GM19372 (cell line): ENCODE measurements around the gene RBMS3.
"Not testable (repeated sequence)": the region's sequence is repeated elsewhere in the genome, so short reads cannot be mapped to it uniquely, and the experiment has no call there.

Experiments
- ATAC-seq: cut with Tn5 transposase; IDR thresholded peaks from one replicate; pipeline ENCODE4 v1.9.1; 2021; ENCODE audit warnings: mild to moderate bottlenecking, low read depth, moderate library complexity; ENCODE audit not compliant: unreplicated experiment

RBMS3 gene

GRCh38 chr3:29757054-29757777, 476.3 kb downstream of the RBMS3 start:
- ATAC-seq = no peak

GRCh38 chr3:29758108-29758433, 477.2 kb downstream of the RBMS3 start:
- ATAC-seq = no peak

DNA sequence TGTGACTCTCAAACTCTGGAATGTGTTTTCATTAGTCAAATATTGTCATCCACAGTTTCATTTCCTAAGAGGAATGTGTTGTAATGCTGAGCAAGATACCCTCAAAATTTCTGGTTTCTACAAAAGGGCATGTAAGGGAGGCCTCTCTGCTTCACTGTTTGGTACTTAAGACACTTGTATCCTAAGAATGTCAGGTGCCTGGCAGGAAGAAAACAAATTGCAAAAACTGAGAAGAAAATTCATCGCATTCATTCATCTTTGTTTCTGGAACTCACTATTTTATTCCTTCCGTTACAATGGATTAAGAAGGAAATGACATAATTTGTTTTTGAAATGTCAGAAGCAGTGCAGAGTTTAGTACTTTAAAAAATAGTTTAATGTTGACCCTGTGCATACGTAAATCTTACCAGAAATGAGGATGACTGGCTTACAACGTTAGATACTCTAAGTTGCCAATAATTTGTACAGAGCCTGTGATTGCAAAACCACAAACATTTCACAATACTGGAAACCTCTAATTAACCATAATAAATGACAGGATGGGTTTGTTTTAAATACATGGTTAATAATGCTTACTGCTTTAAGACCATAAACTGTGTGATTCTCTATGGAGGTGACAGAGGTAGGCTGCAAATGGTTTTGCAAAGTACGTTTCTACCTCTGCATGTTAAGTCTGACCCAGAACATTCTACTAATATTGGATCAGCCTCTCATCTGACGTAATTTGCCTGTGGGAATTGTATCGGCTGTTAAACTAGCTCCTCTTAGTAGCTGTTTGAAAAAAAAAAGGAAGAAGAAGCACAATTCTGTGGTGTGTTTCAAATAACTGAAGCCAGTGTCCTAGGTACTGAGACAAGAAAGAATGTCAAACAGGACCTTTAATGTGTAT, 477.8 kb downstream of the RBMS3 start:
- ATAC-seq = no peak

DNA sequence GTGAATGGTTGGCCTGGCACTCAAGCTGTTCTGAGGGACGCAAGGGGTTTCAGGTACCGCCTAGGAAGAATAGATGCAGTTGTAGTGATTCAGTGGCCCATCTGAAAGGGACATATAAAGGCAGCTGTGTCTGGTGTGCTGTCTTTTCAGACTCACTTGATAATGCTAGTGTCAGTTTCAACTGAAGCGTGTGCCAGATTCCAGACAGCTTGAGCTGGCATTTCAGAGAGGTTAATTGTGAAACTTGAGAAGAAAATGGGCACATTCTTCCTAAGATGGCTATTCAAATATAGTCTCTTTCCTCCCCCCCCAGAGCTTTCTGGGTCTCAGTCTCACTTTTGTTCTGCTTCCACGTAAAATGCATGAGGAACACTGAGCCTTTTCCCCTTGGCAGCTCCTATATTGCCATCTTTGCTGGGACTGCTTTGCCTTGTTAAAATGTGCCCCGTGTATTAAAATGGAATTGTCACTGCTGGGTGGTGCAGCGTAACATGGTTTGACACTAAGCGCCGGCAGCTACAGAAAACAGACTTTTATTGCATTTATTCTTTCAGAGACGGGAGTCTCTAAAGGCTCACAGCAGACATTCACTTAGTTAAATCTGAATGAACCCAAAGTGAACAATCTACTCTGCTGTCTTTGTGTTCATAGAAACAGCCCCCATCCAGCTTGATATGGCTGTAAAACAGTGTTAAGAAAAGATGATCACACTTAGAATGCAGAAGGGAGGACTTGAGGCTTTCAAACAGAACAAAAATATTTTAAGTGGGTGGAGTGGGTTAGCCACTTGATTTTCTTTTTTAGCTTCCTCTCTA, 478.7 kb downstream of the RBMS3 start:
- ATAC-seq = no peak

DNA sequence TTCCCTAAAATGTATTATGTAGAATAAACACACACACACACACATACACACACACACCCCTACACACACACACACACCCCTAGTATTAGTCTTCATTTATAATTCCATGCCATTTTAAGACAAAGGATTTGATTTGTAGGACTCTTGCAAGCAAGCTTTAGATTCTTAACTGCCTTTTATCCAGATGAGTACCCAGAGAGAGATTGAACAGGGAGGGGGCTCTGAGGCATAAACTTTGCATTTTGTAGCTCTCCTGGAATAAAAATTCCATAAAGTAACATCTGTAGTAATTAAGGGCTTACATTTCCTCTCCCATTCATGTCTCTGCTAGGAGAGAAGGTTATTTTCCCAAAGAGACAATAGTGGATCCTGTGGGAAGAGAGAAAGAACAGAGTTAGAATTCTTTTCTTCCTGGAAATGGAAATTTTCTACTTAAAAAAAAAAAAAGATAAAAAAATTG, 479.4 kb downstream of the RBMS3 start:
- no peak for ATAC-seq

- no peak for ATAC-seq
Measured at GRCh38 chr3:29761517-29761916, 480.6 kb downstream of the RBMS3 start.

- ATAC-seq = no peak
Measured at GRCh38 chr3:29763115-29763514, 482.2 kb downstream of the RBMS3 start.

DNA sequence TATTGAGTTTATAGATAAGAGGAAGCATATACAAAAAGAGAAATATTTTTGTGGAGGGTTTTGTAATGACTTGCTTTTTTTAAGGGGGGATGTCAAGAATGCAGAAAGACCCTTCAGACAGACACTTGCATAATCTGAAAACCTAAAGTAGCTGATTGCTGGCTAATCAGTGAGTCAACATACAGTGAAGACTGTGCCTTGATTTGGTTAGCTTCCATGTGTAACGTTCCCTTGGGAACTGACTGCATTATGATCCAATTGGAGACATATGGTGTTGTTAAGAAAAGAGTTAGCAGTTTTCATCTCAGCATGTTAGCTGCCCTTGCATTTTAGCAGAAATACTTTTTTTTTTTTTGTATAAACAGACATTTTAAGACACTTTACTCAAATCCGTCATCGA, 483.2 kb downstream of the RBMS3 start:
- ATAC-seq = no peak

DNA sequence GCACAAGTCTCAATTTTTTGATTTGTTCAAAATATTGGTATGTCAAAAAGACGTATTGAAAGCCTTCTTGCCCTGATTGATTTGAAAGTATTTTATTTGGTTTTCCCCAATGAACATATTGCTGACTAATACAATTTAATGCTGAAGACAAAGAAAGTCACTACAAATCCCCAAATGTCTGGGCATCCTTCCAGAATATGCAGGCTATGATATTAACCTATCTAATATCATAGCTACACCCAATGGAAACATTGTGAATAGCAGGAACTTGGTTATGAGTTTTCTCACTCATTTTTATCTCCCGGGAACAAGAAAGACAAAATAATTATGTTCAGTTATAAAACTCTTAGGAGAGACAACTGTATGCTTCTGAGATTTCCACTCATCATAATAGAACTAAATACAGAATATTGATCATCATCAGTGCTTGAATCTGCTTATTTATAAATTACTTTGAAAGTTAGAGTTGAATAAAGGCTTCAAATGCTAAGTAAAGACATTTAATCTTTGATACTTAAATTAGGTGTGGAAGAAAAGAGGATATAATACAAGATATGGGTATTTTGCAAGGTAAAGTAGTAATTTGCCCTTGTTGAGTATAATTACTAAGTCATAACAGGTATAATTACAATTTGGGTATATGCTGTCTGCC, 483.9 kb downstream of the RBMS3 start:
- no peak for ATAC-seq

- no peak for ATAC-seq
Measured at GRCh38 chr3:29771602-29772001, 490.7 kb downstream of the RBMS3 start.

DNA sequence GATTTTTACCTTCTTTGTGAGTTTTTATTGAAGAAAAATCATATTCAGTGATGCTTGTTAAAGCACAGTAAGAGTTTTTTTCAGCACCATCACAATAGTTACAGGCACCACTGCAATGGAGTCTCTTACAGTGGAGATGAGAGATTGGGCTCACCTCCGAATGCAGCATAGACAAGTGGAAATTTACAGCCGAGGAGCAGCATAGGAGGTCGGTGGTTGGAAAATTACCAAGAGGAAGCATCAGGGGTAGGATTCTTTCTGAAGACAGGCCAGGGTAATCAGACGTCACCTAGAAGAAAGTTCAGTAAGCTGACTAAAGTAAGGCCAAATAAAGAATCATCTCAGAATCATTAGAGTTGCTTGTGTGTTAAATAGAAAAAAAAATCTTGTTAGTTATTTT, 491.6 kb downstream of the RBMS3 start:
- ATAC-seq = no peak

- ATAC-seq = no peak
Measured at GRCh38 chr3:29773481-29773880, 492.6 kb downstream of the RBMS3 start.

GRCh38 chr3:29775340-29775739, 494.5 kb downstream of the RBMS3 start:
- no peak for ATAC-seq

GRCh38 chr3:29777869-29778268, 497.0 kb downstream of the RBMS3 start:
- no peak for ATAC-seq

DNA sequence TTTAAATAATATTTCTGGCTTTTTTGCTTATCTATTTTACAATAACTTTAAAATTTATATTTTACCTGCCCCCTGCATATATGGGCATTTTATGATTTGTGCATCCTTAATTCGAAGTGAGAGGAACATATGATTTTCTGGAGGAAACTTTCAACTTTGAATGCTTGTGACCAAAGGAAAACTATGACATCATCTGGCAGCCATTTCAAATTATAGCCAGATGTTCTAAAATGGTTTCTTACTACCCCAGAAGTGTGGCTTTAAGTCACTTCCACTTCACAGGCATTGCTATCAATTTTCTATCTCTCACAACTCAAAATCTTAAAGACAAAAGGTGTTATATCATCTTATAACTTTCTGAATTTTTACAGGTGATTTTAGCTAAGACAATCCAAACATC, 508.8 kb downstream of the RBMS3 start:
- ATAC-seq = no peak

GRCh38 chr3:29796808-29797207, 515.9 kb downstream of the RBMS3 start:
- ATAC-seq = no peak

GRCh38 chr3:29802057-29802456, 521.2 kb downstream of the RBMS3 start:
- no peak for ATAC-seq

DNA sequence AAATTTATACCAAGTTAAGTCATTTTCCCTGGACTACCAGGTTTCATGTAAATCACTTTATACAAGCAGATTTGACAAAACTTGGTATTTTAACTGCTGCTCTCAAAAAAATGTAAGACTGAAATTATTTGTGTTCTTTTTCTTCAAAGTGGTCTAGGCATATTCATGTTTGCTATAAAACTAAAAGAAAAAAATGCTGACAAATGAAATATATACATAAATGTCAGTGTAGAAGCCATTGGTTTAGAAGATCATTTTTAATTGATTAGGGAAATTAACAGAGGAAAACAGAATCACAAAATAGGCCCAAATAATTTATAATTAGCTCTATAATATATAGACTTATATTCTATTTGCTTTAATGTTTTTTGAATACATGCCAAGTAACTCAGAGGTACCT, 523.2 kb downstream of the RBMS3 start:
- no peak for ATAC-seq

DNA sequence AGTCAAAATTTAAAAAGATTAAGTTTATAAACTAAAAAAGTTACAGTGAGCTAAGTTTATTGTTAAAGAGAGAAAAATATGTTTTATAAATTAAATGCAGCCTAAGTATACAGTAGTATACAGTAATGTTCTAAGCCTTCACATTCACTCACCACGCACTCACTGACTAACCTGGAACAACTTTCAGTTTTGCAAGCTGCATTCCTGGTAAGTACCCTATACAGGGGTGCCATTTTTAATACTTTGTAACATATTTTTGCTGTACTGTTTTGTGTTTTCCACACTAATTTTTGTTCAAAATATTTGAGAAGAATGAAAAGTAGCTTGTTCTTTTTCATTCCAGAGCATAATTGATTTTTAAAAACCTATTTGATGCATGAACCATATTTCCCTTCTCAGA, 524.9 kb downstream of the RBMS3 start:
- no peak for ATAC-seq

- ATAC-seq = not testable (repeated sequence)
Measured at GRCh38 chr3:29808324-29808723, 527.5 kb downstream of the RBMS3 start.

GRCh38 chr3:29822071-29822470, 541.2 kb downstream of the RBMS3 start:
- no peak for ATAC-seq
